Measurements from ENCODE around the gene HTRA3.
"Not testable (repeated sequence)": the region's sequence is repeated elsewhere in the genome, so short reads cannot be mapped to it uniquely, and the experiment has no call there.

Gene HTRA3

DNA sequence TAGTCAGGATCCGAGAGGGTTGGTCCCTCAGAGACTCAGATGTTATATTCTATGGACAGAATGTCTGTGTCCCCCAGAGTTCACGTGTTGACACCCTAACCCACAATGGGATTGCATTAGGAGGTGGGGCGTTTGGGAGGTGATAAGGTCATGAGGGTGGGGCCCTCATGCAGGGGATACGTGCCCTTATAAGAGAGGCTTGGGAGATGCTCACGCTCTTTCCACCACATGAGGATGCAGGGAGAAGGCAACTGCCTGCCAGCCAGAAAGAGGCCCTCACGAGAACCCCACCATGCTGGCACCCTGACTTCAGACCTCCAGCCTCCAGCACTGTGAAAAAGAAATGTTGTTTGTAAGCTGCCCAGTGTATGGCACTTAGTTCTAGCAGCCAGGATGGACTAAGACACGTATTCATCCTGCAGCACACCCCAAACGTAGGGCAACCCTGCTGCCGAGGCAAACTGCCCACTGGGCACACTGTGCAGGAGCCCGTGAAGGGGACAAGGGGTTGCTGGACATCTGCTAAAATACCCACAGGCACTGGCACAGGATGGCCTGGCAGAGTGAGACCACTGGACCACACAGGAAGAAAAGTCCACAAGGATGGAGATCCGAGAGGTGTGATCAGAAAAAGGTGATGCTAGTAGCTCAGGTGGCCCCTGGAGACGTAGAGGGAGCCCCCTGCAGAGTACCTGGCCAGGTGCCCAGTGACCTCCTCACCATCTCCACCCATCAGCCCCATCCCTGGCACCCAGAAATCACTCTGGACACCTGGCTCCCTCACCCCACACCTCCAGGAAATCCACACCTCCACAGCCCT lies 62.7 kb downstream of the HTRA3 start:
- no peak for DNase-seq

DNA sequence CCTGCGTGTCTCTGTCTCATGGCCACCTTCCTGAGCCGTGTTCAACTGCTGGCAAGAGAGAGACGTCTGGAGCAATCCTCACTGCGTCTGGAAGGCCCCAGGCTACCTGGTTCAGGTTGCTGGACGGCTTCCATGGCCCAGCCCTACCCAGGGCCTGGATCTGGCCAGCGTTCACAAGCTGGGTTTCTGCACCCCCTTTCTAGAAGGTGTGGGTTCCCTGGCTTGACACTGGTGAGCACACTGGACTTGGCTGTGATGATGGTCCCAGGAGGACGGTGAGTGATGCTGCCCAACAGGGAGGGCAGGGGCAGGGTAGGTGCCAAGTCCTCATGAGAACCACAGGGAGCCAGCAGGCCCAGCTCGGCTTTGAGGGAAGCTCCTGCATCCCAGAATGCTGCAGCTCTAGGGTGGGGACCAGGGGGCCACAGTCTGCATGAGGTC lies 63.4 kb downstream of the HTRA3 start:
- no peak for DNase-seq

- no peak for DNase-seq
Measured at GRCh38 chr4:8333726-8334460, 64.3 kb downstream of the HTRA3 start.

DNA sequence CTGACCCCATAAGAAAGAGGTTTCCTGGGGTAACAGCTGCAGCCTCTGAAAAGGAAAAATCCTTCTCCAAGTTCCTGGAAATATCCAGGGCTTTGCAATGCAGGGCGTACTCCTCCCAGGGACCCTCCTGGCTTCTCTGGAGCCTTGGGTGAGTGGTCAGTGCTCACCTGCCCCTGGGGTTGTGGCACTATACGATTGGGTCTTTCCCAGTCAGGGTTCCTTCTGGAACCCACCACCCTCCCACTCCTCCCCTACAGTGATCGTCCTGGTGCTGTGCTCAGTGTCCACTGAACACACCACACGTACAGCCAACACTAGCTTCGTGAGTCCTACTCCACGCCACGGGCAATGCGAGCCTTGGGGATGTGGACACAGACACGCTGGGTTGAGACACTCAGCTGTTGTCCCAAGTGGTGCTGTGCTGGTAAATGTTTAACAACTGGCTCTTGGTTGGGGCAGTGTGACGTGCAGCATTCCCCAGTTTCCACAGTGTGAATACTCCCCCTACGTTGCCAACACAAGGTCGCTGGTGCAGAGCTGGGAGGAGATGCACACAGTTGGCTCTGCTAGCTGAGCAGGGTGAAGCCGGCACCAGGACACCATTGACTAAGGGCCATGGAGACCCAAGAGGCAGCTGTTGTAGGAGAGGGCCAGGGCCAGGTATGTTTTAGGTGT lies 65.4 kb downstream of the HTRA3 start:
- no peak for DNase-seq

- DNase-seq, result no peak
Measured at GRCh38 chr4:8335848-8336247, 66.3 kb downstream of the HTRA3 start.

DNA sequence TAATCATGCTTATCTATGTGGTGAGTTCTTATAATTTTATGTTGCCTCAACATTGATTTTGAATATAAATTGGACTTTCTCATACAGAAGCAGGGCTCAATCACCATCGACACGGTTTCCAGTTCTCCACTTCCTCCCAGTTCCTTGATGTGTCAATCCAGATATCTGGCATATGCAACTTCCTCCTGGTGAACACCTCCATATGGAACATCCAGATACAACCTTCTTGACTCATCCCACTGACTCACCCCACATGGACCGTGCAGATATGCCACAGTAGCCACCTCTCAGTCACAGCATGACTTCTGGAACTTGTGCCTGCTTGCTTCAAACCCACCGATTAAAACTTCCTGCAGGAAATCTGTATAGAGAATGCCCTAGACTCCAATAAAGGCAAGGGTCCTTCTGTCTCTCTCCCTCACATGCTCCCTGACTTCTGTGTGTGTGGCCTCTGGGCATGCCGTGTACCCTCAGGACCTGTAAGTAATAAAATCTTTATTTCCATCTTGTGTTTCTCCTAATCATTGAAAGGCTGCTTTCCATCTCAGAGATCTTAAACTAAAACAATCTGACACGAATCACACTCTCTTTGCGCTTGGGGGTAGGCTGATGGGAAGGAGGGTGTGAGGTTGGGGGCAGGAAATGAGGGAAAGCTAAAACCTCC lies 67.0 kb downstream of the HTRA3 start:
- DNase-seq, result no peak

GRCh38 chr4:8338351-8338961 lies 68.9 kb downstream of the HTRA3 start:
- DNase-seq, result no peak

- DNase-seq, result no peak
Measured at GRCh38 chr4:8340781-8341241, 71.3 kb downstream of the HTRA3 start.

- DNase-seq, result not testable (repeated sequence)
Measured at GRCh38 chr4:8341281-8341680, 71.7 kb downstream of the HTRA3 start.

DNA sequence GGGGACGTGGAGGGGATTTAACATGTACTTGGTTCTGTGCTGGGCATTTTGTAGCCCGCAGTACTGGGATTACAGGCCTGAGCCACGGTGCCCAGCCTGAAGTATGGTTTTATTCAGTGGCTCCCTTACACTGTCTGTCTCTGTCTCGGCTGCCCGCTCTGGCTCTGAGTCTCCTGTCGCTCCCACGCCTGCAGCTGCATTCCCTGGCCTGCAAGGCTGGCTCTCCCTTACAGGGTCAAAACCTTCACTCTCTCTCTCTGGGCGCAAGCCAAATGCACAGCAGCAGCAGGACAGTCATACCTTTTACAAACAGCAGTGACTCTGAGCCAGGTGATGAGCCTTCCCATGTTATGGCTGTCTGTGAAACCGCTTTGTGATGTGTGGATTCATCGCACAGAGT lies 72.1 kb downstream of the HTRA3 start:
- DNase-seq, result no peak

GRCh38 chr4:8342651-8343261 lies 73.2 kb downstream of the HTRA3 start:
- DNase-seq, result no peak

DNA sequence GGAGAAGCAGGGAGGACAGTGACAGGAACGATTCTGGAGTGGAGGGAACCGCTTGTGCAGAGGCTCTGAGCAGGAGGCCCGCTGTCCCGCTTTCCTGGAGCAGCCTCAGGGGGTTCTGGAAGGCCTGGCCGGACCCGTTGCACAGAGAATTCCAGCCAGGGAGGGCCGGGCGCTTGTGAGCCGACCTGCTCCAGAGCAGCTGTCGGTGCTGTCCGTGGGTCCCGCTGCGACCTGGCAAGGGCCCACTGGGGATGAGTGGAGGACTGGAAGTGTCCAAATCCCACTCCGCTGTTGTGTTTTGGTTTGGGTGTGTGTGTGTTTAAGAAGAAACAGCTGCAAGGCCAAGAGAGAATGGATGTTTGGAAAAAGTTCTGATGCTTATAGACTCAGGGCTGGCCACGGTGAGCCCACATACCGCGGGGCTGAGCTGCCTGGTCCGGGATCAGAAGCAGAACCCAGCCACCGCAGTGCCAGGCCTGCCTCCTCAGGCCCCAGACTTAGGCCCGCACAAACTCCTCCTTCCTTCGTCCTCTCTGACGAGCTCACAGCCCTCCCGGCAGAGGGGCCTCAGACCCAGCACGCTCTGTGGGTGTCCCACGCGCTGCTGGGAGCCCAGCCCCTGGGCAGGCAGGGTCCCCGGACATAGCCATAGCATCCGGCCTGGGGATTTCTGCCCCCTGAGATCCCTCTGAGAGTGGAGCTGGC lies 73.9 kb downstream of the HTRA3 start:
- no peak for DNase-seq

DNA sequence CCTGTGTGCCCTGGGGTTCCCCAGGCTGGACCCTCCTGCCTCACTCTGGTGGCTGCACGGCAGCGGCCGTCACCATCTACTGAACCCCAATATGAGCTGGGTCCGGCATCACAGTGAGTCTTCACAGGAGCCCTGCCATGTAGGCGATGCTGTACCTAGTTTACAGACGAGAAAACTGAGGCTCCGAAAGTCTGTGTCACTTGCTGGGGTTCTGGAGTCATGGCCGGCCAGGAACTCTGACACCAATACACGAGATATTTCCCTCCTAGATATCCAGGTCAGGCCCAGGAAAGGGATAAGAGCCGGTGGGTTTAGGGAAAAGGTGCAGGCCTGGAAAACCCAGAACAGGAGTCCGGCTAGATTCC lies 74.4 kb downstream of the HTRA3 start:
- DNase-seq, result no peak

GRCh38 chr4:8344377-8344776 lies 74.8 kb downstream of the HTRA3 start:
- DNase-seq, result no peak

DNA sequence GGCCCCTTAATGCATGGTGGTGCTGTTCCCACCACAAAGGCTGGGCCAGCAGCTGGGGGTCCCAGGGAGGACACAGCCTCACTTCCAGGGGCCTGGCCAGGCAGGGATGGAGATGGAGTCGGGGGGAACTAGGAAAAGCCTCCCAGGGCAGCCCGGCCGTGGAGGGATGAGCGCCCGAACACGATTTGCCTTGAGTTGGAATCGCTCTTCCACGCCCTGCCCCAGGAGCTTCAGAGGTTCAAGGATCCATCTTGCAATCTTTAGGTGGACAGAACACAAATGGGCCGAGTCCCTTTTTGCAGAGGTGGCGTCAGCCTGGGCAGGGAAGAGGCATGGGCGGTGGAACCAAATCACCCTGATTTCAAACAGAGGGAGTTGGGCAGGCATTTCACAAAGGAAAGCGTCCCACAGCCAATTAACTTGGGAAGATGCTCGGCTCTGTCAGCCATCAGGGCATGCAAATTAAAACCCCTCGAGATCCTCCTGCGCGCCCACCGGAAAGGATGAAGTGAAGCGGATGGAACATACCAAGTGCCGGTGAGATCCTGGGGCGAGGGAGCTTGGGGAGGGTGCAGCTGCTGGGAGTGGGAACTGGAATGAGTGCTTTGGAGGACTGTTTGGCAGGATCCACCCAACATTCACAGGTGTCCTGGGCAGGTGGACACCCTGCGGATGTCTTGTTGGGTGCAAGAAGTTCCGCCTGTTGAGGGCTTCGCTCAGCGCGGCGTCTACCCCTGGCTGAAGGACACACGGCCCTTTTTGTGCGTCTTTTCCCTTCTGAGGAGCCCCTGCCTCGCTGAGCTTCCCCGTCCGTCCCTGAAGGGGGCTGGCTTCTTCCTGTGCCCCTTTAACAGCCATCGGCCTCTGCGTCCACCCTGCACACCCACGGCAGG lies 75.7 kb downstream of the HTRA3 start:
- DNase-seq, result no peak

DNA sequence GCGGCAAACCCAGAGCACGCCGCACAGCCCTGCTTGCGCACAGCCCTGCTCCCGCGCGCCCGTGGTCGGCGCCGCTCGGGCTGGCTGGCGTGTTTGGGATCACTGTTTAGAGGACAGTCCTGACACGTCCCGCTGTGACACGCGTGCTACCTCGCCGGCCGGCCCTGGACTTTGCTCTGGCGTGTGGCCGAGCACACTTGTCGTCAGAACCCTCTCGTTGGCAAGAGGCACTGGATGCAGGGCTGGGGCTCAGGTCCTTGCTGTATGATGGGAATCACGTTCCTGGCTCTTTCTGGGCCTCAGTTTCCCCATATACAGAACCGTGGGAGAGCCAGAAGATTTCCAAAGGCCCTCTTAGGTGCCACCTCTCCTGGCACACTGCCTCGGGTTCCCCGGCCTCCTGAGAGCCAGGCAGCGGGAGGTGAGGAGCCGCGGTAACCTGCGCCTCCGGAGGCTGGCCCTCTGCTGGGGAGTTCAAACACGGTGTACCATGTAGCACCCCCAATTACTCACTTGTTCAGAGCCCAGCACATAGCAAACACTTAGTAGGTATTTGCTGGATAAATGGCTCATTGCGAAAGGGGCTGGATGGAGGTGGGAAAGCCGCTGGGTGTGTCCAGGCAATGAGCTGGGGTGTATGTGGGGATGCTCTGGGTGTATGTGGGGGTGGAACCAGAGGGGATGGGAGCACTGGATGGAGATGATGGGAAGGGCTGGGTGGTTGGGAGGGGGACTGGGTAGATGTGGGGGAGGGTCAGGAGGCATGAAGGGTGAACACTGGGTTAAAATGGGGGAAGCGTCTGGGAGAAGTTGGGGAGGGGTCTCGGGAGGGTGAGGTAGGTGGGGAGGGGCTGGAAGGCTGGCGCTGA lies 76.6 kb downstream of the HTRA3 start:
- no peak for DNase-seq

DNA sequence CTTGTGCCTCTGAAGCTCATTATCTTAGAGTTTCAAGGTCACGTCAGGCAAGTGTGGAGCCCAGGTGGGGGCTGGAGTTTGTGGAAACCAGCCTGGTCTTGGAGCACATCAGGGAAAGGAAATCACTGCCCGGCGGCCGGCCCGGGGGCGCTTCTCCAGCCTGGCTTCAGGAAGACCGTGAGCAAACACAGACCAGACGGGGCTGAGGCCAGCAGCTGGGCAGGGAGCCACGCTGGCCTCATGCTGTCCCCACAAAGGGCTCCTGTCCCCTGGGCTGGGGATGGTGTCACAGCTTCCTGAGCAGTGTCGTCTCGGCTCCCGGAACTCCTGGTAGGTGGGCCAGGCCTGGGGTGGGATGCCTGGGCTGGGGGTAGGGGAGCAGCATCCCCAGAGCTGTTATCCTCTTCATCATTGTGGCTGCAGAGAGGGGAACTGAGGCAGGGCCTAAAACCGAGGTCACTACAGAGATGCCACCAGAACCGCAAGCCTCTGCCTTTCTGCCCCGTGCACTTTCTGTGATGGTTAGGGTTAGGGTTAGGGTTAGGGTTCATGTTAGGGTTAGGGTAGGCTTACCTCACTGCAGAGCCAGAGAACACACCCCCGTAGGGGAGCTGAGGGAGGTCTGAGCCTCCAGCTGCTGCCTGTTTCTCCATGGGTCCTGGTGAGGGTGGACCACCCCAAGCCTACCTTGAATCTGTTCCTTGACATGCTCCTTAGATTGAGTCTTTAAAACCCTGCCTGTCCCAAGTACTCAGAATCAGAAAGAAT lies 77.5 kb downstream of the HTRA3 start:
- DNase-seq, result no peak

GRCh38 chr4:8347660-8348059 lies 78.1 kb downstream of the HTRA3 start:
- DNase-seq, result no peak

GRCh38 chr4:8348071-8348470 lies 78.5 kb downstream of the HTRA3 start:
- DNase-seq, result no peak
